ENCODE data around the gene PACRG. TPM values are rescaled to one million over a fixed set of nuclear protein-coding genes. Genes with fewer than 3 reads are reported as not detected.

PACRG gene
- total RNA-seq, 4 donors from 2014 or later, result 1.5 to 10.4 (median 2.1) TPM

DNA sequence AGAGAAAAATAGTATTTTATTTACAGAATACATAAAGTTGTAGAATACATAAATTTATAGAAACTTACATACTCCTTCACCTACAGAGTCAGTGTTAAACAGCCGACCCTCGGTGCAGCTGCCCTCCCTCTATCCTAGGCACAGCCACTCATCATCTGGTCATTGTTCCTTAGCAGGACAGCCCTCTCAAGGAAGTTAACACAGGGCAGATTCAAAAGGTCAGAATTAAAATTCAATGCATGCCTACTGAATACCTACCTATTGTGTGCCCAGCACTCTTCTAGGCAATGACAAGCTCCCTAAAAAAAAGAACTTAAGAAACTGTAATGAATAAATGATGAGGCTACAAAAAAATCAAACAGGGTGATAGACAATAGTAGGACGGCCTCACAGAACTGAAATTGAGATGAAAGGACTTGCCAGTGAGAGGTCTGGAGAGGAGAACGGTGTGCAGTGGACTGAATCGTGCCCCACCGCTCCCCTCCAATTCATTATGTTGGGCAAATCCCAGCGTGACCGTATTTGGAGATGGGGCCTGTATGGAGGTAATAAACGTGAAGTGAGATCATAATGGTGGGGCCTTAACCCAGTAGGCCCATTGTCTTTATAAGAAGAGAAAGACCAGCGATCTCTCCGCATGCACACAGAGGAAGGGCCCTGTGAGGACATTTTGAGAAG lies 326.0 kb downstream of the PACRG start:
- Histone ChIP-seq H3K4me1 (no peaks in the 10 kb centered on the region), H3K27ac (no peak overlapping the region), H3K27me3 (no peaks in the 10 kb centered on the region), H3K4me3 (no peak overlapping the region), H3K9me3 (peaks cover 0 to 2% (median 0%) of the 10 kb centered on the region in 4 donors), H3K36me3 (no peaks in the 10 kb centered on the region)
- WGBS, 2 donors, result 89 to 91% methylated on average over 11 of the region's 11 CpGs
- TF ChIP-seq, protein P1, sequence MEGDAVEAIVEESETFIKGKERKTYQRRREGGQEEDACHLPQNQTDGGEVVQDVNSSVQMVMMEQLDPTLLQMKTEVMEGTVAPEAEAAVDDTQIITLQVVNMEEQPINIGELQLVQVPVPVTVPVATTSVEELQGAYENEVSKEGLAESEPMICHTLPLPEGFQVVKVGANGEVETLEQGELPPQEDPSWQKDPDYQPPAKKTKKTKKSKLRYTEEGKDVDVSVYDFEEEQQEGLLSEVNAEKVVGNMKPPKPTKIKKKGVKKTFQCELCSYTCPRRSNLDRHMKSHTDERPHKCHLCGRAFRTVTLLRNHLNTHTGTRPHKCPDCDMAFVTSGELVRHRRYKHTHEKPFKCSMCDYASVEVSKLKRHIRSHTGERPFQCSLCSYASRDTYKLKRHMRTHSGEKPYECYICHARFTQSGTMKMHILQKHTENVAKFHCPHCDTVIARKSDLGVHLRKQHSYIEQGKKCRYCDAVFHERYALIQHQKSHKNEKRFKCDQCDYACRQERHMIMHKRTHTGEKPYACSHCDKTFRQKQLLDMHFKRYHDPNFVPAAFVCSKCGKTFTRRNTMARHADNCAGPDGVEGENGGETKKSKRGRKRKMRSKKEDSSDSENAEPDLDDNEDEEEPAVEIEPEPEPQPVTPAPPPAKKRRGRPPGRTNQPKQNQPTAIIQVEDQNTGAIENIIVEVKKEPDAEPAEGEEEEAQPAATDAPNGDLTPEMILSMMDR (IDR thresholded peaks at IDR 0.05), result no peak
- TF ChIP-seq POLR2A (IDR thresholded peaks at IDR 0.05) (no peak), EP300 (IDR thresholded peaks at IDR 0.05) (no peak)
- no peak for DNase-seq (ENCODE audit: low spot score in 2 of 2)

- no peaks in the 10 kb centered on the region for H3K4me1 ChIP-seq
- no peak overlapping the region for H3K27ac ChIP-seq
- no peaks in the 10 kb centered on the region for H3K27me3 ChIP-seq
- 96 to 99% methylated on average over 5 of the region's 5 CpGs for WGBS, 2 donors
- DNase-seq (ENCODE audit: low spot score in 2 of 2), result no peak
- H3K4me3 ChIP-seq, result no peak overlapping the region
- H3K36me3 ChIP-seq, result no peaks in the 10 kb centered on the region
- TF ChIP-seq POLR2A (IDR thresholded peaks at IDR 0.05) (no peak), EP300 (IDR thresholded peaks at IDR 0.05) (no peak)
- TF ChIP-seq, protein P1 (IDR thresholded peaks at IDR 0.05), result no peak
- peaks cover 0 to 7% (median 0%) of the 10 kb centered on the region in 4 donors for H3K9me3 ChIP-seq
These were observed 326.9 kb downstream of the PACRG start for GRCh38 chr6:163054641-163055040.

- no peak for TF ChIP-seq POLR2A (IDR thresholded peaks at IDR 0.05)
- TF ChIP-seq, protein P1 (IDR thresholded peaks at IDR 0.05), result no peak
- no peak for TF ChIP-seq EP300 (IDR thresholded peaks at IDR 0.05)
- H3K4me3 ChIP-seq, result no peak overlapping the region
- WGBS, 2 donors, result 78 to 81% methylated on average over 2 of the region's 2 CpGs
- H3K9me3 ChIP-seq, result peaks cover 0 to 7% (median 0%) of the 10 kb centered on the region in 4 donors
- no peaks in the 10 kb centered on the region for H3K27me3 ChIP-seq
- no peaks in the 10 kb centered on the region for H3K36me3 ChIP-seq
- no peak for DNase-seq (ENCODE audit: low spot score in 2 of 2)
- no peaks in the 10 kb centered on the region for H3K4me1 ChIP-seq
- no peak overlapping the region for H3K27ac ChIP-seq
These were observed 329.5 kb downstream of the PACRG start for GRCh38 chr6:163057260-163057659.

GRCh38 chr6:163062790-163063189 lies 335.0 kb downstream of the PACRG start:
- 94 to 96% methylated on average over 2 of the region's 2 CpGs for WGBS, 2 donors
- H3K27me3 ChIP-seq, result no peaks in the 10 kb centered on the region
- H3K4me1 ChIP-seq, result no peaks in the 10 kb centered on the region
- no peak overlapping the region for H3K4me3 ChIP-seq
- H3K36me3 ChIP-seq, result no peaks in the 10 kb centered on the region
- no peak for TF ChIP-seq EP300 (IDR thresholded peaks at IDR 0.05)
- TF ChIP-seq, protein P1 (IDR thresholded peaks at IDR 0.05), result no peak
- no peak for TF ChIP-seq POLR2A (IDR thresholded peaks at IDR 0.05)
- no peak for DNase-seq (ENCODE audit: low spot score in 2 of 2)
- peaks cover 0 to 7% (median 0%) of the 10 kb centered on the region in 4 donors for H3K9me3 ChIP-seq
- H3K27ac ChIP-seq, result no peak overlapping the region

DNA sequence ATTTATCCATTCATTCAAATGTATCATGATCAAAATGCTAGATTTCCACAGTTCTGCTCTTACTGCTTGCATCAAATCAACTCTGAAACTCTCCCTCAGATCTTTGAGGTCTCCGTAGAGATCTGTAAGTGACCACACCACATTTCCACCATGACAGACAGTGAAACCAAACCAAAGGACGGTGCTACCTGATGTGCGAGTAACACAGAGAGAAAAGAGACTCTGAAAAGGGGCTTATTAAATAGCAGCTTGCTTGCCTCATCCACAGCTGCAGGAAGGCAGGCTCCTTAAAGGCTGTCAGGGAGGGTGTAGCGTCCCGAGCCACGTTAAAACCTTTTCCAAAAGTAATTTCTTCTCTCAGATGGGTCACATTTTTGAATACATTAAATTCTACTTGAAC lies 335.8 kb downstream of the PACRG start:
- Histone ChIP-seq H3K27me3 (no peaks in the 10 kb centered on the region), H3K4me1 (no peaks in the 10 kb centered on the region), H3K27ac (no peak overlapping the region), H3K9me3 (peaks cover 0 to 7% (median 0%) of the 10 kb centered on the region in 4 donors), H3K4me3 (no peak overlapping the region), H3K36me3 (no peaks in the 10 kb centered on the region)
- no peak for DNase-seq (ENCODE audit: low spot score in 2 of 2)
- TF ChIP-seq EP300 (IDR thresholded peaks at IDR 0.05) (no peak), POLR2A (IDR thresholded peaks at IDR 0.05) (no peak)
- TF ChIP-seq, protein P1 (IDR thresholded peaks at IDR 0.05), result no peak
- 89 to 92% methylated on average over 6 of the region's 6 CpGs for WGBS, 2 donors
